ENCODE measurements around the gene FAAP20.

GRCh38 chr1:2141025-2141424 is 53.5 kb downstream of the FAAP20 start:
- TF ChIP-seq YY1 (IDR thresholded peaks at IDR 0.05; ENCODE audit: insufficient read depth, insufficient read length), result no peak
- TF ChIP-seq ZNF274 (IDR thresholded peaks at IDR 0.05; ENCODE audit: low read depth, low read length), result no peak
- no peak for TF ChIP-seq SUZ12 (IDR thresholded peaks at IDR 0.05; ENCODE audit: extremely low read depth, insufficient read depth, insufficient read length)
